Islet of Langerhans (tissue), 1 donor: ENCODE results near the gene SYCN.

ENCODE experiments used
- FAIRE-seq: peaks from one replicate; lab custom pipeline; 2011; peaks lifted over from hg19 to GRCh38; lab: Jason Lieb, UNC

Gene SYCN

DNA sequence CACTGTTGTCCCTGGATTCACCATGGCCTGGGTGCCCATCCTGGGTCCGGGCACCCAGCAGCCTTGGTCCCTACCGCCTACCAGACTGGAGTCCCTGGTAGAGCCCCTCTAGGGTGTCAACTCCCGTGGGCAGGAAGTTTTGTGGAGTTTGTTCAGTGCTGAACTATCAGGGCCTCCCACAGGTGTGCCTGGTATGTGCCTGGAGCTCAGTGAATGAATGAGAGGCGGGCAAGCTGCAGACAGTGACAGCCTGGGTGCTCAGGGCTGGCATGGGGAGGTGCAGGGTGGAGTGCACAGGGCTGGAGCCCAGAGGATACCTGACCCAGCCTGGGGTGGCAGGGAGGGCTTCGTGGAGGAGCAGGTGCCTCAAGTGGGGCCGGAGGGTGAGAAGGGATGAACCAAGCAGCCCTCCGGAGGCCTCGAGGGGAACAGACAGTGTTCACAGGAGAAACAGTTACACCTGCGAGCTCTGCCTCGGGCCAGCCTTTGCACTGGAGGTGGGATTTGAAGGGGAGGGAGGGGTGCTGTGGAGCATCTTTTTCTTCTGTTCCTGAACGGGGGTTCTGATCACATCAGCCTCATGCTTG lies 48.9 kb downstream of the SYCN start:
- no peak for FAIRE-seq

DNA sequence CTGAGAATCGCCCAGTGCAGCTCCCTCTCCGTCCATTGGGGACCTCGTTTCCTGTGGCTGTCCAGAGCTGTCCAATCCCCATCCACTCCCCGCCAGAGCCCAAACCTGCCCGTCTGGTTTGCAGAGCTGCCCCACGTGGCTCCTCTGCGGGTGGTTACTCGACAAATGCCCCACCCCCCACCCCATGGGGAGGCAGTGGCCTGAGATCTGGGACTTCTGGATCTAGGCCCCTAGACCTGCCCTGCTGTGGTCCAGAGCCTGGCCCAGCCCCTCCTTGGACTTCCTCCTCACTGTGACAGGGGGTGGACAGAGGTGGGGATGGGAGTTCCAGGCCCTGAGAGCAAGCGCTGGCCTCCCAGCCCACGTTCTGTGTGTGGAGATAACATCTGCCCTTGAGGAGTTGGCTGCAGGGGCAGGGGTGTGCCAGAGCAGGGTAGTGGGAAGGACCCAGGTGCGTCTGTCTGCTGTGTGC lies 49.4 kb downstream of the SYCN start:
- FAIRE-seq = no peak

DNA sequence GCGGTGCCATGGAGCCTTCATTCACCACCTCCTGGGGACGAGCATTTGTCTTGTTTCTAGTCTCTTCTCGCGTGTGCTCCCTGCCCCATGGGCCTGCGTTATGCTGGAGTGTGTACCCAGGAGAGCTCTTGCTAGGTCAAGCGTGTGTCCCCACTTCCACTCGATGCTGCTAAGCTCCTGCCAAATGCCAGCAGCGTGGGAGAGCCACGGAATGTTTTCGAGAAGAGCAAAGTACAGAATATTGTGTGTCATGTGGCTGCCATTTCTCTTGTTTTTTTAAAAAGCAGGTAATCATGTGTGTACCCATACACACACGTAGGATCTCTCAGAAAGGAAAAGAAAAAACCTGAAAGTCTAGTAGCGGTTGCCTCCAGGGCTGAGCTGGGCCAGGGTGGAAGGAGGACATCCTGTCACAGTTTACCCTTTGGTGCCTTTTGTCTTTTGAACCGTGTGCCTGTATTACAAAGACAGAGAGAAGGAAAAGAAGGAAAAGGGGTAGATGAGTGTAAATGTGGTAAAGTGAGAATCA lies 49.9 kb downstream of the SYCN start:
- FAIRE-seq = no peak
